Chondrocyte (in vitro differentiated cells): ENCODE data around the gene PHLDB3. TPM values are rescaled to one million over a fixed set of nuclear protein-coding genes. Genes with fewer than 3 reads are reported as not detected.

Source experiments
- DNase-seq: peaks from one replicate; pipeline ENCODE4 v3.0.0; 2021; ENCODE audit warnings: mixed read lengths, low spot score
- H3K27ac Mint-ChIP-seq: one replicate; pipeline ENCODE4 v1.8.0; 2021; ENCODE audit warnings: mild to moderate bottlenecking, moderate library complexity, mixed read lengths; ENCODE audit not compliant: unreplicated experiment
- H3K27me3 Mint-ChIP-seq: 2 replicates; pipeline ENCODE4 v1.8.0; 2021; ENCODE audit warnings: low read depth, mixed read lengths
- H3K36me3 Mint-ChIP-seq: 2 replicates; pipeline ENCODE4 v1.8.0; 2021; ENCODE audit warnings: low read depth, mixed read lengths
- H3K4me1 Mint-ChIP-seq: 2 replicates; pipeline ENCODE4 v1.8.0; 2021; ENCODE audit warnings: low read depth, mild to moderate bottlenecking, mixed read lengths
- H3K4me3 Mint-ChIP-seq: one replicate; pipeline ENCODE4 v1.8.0; 2021; ENCODE audit warnings: mild to moderate bottlenecking, moderate library complexity, mixed read lengths; ENCODE audit not compliant: unreplicated experiment
- H3K9me3 Mint-ChIP-seq: 2 replicates; pipeline ENCODE4 v1.8.0; 2021; ENCODE audit warnings: low read depth, mixed read lengths
- long read RNA-seq: library from polyadenylated mRNA; stranded (forward); transcript quantifications from one replicate; pipeline ENCODE4 v2.0.0, GENCODE V29; 2021
- total RNA-seq: library from RNA; stranded (reverse); gene quantifications from 3 replicates; pipeline ENCODE4 v1.2.1, GENCODE V29; 2021
- TF ChIP-seq, protein P1 (sequence below): fragments of 200-600 bp; sonication (generic); IDR thresholded peaks from 2 replicates; pipeline ENCODE4 v1.5.0; 2021; ENCODE audit warnings: antibody characterized with exemption, mild to moderate bottlenecking, moderate library complexity

The PHLDB3 gene
- total RNA-seq, result 4.5 to 8.1 TPM (median 7.0 TPM) in 3 replicates
- long read RNA-seq, partial matches to known transcripts, result 1 of 5 reads
- long read RNA-seq, other reads (novel, unspliced or antisense), result 4 of 5 reads

GRCh38 chr19:43504426-43505185 lies at the start of gene PHLDB3:
Gene PHLDB3 (minus strand): TSS chr19:43504746. CDS start chr19:43504118, 628 bp downstream.
- DNase-seq, result no peak
- peak within 1 kb of the TSS; percentile 94 for H3K4me3 Mint-ChIP-seq
- H3K36me3 Mint-ChIP-seq, result peaks cover 14% of the 10 kb centered on the region
- TF ChIP-seq, protein P1, sequence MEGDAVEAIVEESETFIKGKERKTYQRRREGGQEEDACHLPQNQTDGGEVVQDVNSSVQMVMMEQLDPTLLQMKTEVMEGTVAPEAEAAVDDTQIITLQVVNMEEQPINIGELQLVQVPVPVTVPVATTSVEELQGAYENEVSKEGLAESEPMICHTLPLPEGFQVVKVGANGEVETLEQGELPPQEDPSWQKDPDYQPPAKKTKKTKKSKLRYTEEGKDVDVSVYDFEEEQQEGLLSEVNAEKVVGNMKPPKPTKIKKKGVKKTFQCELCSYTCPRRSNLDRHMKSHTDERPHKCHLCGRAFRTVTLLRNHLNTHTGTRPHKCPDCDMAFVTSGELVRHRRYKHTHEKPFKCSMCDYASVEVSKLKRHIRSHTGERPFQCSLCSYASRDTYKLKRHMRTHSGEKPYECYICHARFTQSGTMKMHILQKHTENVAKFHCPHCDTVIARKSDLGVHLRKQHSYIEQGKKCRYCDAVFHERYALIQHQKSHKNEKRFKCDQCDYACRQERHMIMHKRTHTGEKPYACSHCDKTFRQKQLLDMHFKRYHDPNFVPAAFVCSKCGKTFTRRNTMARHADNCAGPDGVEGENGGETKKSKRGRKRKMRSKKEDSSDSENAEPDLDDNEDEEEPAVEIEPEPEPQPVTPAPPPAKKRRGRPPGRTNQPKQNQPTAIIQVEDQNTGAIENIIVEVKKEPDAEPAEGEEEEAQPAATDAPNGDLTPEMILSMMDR, result no peak
- H3K9me3 Mint-ChIP-seq, result no peaks in the 10 kb centered on the region
- H3K27me3 Mint-ChIP-seq, result no peaks in the 10 kb centered on the region
- H3K4me1 Mint-ChIP-seq, result peaks cover 14% of the 10 kb centered on the region
- H3K27ac Mint-ChIP-seq, result peak within 1 kb of the TSS; percentile 91

DNA sequence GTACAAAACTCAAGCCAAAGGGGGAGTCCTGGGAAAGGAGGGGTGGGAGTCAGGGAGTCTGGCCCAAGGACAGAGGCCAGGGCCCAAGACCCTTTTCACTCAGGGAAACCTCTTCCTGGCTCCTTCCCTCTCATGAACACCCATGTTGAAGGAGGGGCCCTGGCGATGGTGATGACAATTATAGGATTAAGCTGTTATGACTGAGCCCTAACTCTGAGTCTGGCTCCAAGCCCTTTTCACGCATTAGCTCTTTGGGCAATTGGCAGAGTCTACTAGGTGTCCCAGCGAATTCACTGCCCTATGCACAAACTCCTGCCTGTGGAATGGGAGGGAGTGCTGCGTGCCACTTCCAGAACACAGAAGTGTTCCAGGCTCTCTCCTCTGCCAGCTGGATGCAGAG lies 49.1 kb upstream of the PHLDB3 start:
- Mint-ChIP-seq H3K4me3 (no peak overlapping the region), H3K27ac (no peak overlapping the region), H3K9me3 (no peaks in the 10 kb centered on the region), H3K36me3 (peaks cover 20% of the 10 kb centered on the region), H3K27me3 (no peaks in the 10 kb centered on the region), H3K4me1 (no peaks in the 10 kb centered on the region)
- no peak for DNase-seq
- TF ChIP-seq, protein P1, result no peak

DNA sequence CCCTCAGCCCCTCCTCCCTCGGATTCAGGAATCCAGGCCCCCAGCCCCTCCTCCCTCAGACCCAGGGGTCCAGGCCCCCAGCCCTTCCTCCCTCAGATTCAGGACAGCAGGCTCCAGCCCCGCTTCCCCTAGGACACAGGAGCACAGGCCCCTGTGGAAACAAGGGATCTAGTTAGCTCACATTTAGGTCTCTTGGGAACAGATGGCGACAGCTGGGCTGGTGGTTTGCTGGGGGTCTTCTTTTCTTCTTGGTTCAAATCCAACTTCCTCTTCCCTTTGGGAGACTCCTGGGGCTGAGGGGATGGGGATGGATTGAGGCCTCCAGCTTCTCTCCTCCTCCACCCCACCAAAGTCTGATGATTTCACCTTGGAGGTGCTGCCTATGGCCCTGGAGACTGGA lies 48.1 kb upstream of the PHLDB3 start:
- Mint-ChIP-seq H3K4me3 (no peak overlapping the region), H3K27me3 (no peaks in the 10 kb centered on the region), H3K9me3 (no peaks in the 10 kb centered on the region), H3K27ac (no peak overlapping the region), H3K4me1 (no peaks in the 10 kb centered on the region), H3K36me3 (peaks cover 20% of the 10 kb centered on the region)
- TF ChIP-seq, protein P1, result no peak
- no peak for DNase-seq

- H3K27me3 Mint-ChIP-seq, result no peaks in the 10 kb centered on the region
- no peak for DNase-seq
- H3K4me1 Mint-ChIP-seq, result no peaks in the 10 kb centered on the region
- TF ChIP-seq, protein P1, result no peak
- peaks cover 20% of the 10 kb centered on the region for H3K36me3 Mint-ChIP-seq
- H3K4me3 Mint-ChIP-seq, result no peak overlapping the region
- no peaks in the 10 kb centered on the region for H3K9me3 Mint-ChIP-seq
- no peak overlapping the region for H3K27ac Mint-ChIP-seq
Observed at GRCh38 chr19:43552198-43552450, 47.6 kb upstream of the PHLDB3 start.

GRCh38 chr19:43551399-43552197 lies 47.1 kb upstream of the PHLDB3 start:
- Mint-ChIP-seq H3K4me1 (no peaks in the 10 kb centered on the region), H3K9me3 (no peaks in the 10 kb centered on the region), H3K27me3 (no peaks in the 10 kb centered on the region), H3K27ac (no peak overlapping the region), H3K36me3 (peaks cover 20% of the 10 kb centered on the region), H3K4me3 (no peak overlapping the region)
- TF ChIP-seq, protein P1, result no peak
- no peak for DNase-seq
